Activated naive CD4-positive, alpha-beta T cell treated with anti-CD3 and anti-CD28 coated beads for 36 hours (primary cell): ENCODE data around the gene ATXN7. TPM values are rescaled to one million over a fixed set of nuclear protein-coding genes. Genes with fewer than 3 reads are reported as not detected.

ENCODE experiments used
- CTCF ChIA-PET: fragments of 350-600 bp; sonication (Branson Sonifier 250); formaldehyde crosslinking; loops from one replicate; lab custom pipeline; 2021; ENCODE audit warnings: antibody characterized with exemption; lab: Charles Lee
- DNase-seq: peaks from one replicate; pipeline ENCODE4 v3.0.0-alpha.2; 2020
- H3K27ac Mint-ChIP-seq: one replicate; pipeline ENCODE4 v1.8.0; 2021; ENCODE audit warnings: mild to moderate bottlenecking, mixed read lengths
- H3K27me3 Mint-ChIP-seq: one replicate; pipeline ENCODE4 v1.8.0; 2021; ENCODE audit warnings: low read depth, mixed read lengths
- H3K36me3 Mint-ChIP-seq: one replicate; pipeline ENCODE4 v1.8.0; 2021; ENCODE audit warnings: low read depth, mixed read lengths
- H3K4me1 Mint-ChIP-seq: one replicate; pipeline ENCODE4 v1.8.0; 2021; ENCODE audit warnings: low read depth, mixed read lengths
- H3K4me3 Mint-ChIP-seq: one replicate; pipeline ENCODE4 v1.8.0; 2021; ENCODE audit warnings: mild to moderate bottlenecking, moderate library complexity, mixed read lengths
- H3K9me3 Mint-ChIP-seq: one replicate; pipeline ENCODE4 v1.8.0; 2021; ENCODE audit warnings: mixed read lengths
- intact Hi-C: fragments of 100-400 bp; cut with micrococcal nuclease; formaldehyde crosslinking; loops from one replicate; pipeline ENCODE4 v1.15.1; 2023
- total RNA-seq, 2 experiments: library from RNA; stranded (reverse); gene quantifications; one replicate each; pipeline ENCODE4 v1.2.3, GENCODE V29; 2021

The ATXN7 gene
- total RNA-seq, 2 experiments from 2014 or later = 25.5 to 25.8 TPM

- Mint-ChIP-seq H3K9me3 (no peaks in the 10 kb centered on the region), H3K27ac (no peak overlapping the region), H3K27me3 (no peaks in the 10 kb centered on the region), H3K4me3 (no peak overlapping the region), H3K4me1 (peaks cover 32% of the 10 kb centered on the region), H3K36me3 (peaks cover 3% of the 10 kb centered on the region)
- intact Hi-C loops = no loop called here
- CTCF ChIA-PET = interaction anchor here (1.0 kb wide), 1 partner anchor 13 kb away, joined by 3 read pairs; no protein-coding TSS in a partner anchor
- no peak for DNase-seq
Observed at GRCh38 chr3:63891518-63891917, 27.9 kb downstream of the ATXN7 start.

GRCh38 chr3:63892773-63893352, 29.2 kb downstream of the ATXN7 start:
- CTCF ChIA-PET = interaction anchor here (0.6 to 1.6 kb wide), 2 partner anchors 9 to 28 kb away, joined by 3 to 5 read pairs; no protein-coding TSS in a partner anchor
- H3K4me1 Mint-ChIP-seq = peaks cover 35% of the 10 kb centered on the region
- H3K27me3 Mint-ChIP-seq = no peaks in the 10 kb centered on the region
- DNase-seq = no peak
- intact Hi-C loops = no loop called here
- no peak overlapping the region for H3K4me3 Mint-ChIP-seq
- no peak overlapping the region for H3K27ac Mint-ChIP-seq
- peaks cover 3% of the 10 kb centered on the region for H3K36me3 Mint-ChIP-seq
- no peaks in the 10 kb centered on the region for H3K9me3 Mint-ChIP-seq

GRCh38 chr3:63895422-63896189, 31.9 kb downstream of the ATXN7 start:
- CTCF ChIA-PET = no interaction called here
- intact Hi-C loops = loop anchor here (2.0 kb wide), 1 partner anchor 19 kb away; no protein-coding TSS in a partner anchor
- Mint-ChIP-seq H3K36me3 (peaks cover 20% of the 10 kb centered on the region), H3K4me1 (peaks cover 44% of the 10 kb centered on the region), H3K4me3 (no peak overlapping the region), H3K9me3 (no peaks in the 10 kb centered on the region), H3K27ac (no peak overlapping the region), H3K27me3 (no peaks in the 10 kb centered on the region)
- no peak for DNase-seq

- no peak overlapping the region for H3K4me3 Mint-ChIP-seq
- no peak for DNase-seq
- peaks cover 23% of the 10 kb centered on the region for H3K36me3 Mint-ChIP-seq
- peaks cover 2% of the 10 kb centered on the region for H3K9me3 Mint-ChIP-seq
- H3K4me1 Mint-ChIP-seq = peaks cover 45% of the 10 kb centered on the region
- no peaks in the 10 kb centered on the region for H3K27me3 Mint-ChIP-seq
- CTCF ChIA-PET = interaction anchor here (2.3 kb wide), 1 partner anchor 26 kb away, joined by 8 read pairs; no protein-coding TSS in a partner anchor
- no peak overlapping the region for H3K27ac Mint-ChIP-seq
- intact Hi-C loops = loop anchor here (2.0 kb wide), 1 partner anchor 20 kb away; no protein-coding TSS in a partner anchor
Observed at GRCh38 chr3:63896332-63897030, 32.8 kb downstream of the ATXN7 start.

- intact Hi-C loops = no loop called here
- no peak overlapping the region for H3K27ac Mint-ChIP-seq
- peaks cover 2% of the 10 kb centered on the region for H3K9me3 Mint-ChIP-seq
- no peak for DNase-seq
- peaks cover 27% of the 10 kb centered on the region for H3K36me3 Mint-ChIP-seq
- CTCF ChIA-PET = interaction anchor here (0.6 kb wide), 1 partner anchor 18 kb away, joined by 4 read pairs; no protein-coding TSS in a partner anchor
- H3K4me1 Mint-ChIP-seq = peaks cover 35% of the 10 kb centered on the region
- no peaks in the 10 kb centered on the region for H3K27me3 Mint-ChIP-seq
- H3K4me3 Mint-ChIP-seq = no peak overlapping the region
Observed at GRCh38 chr3:63900010-63900409, 36.3 kb downstream of the ATXN7 start.

GRCh38 chr3:63900459-63900858, 36.8 kb downstream of the ATXN7 start:
- no peak overlapping the region for H3K27ac Mint-ChIP-seq
- H3K27me3 Mint-ChIP-seq = no peaks in the 10 kb centered on the region
- peaks cover 31% of the 10 kb centered on the region for H3K4me1 Mint-ChIP-seq
- H3K4me3 Mint-ChIP-seq = no peak overlapping the region
- no peak for DNase-seq
- peaks cover 2% of the 10 kb centered on the region for H3K9me3 Mint-ChIP-seq
- peaks cover 27% of the 10 kb centered on the region for H3K36me3 Mint-ChIP-seq
- intact Hi-C loops = no loop called here
- CTCF ChIA-PET = interaction anchor here (0.6 kb wide), 1 partner anchor 18 kb away, joined by 4 read pairs; no protein-coding TSS in a partner anchor

GRCh38 chr3:63905731-63906620, 42.3 kb downstream of the ATXN7 start:
- Mint-ChIP-seq H3K36me3 (peaks cover 10% of the 10 kb centered on the region), H3K9me3 (peaks cover 2% of the 10 kb centered on the region), H3K27ac (no peak overlapping the region), H3K27me3 (no peaks in the 10 kb centered on the region), H3K4me1 (peaks cover 13% of the 10 kb centered on the region), H3K4me3 (no peak overlapping the region)
- no peak for DNase-seq
- intact Hi-C loops = no loop called here
- CTCF ChIA-PET = no interaction called here

GRCh38 chr3:63908081-63908736, 44.5 kb downstream of the ATXN7 start:
- Mint-ChIP-seq H3K27me3 (no peaks in the 10 kb centered on the region), H3K4me3 (no peak overlapping the region)
- intact Hi-C loops = no loop called here

GRCh38 chr3:63908776-63909175, 45.1 kb downstream of the ATXN7 start:
- CTCF ChIA-PET = no interaction called here
- intact Hi-C loops = no loop called here
- Mint-ChIP-seq H3K9me3 (no peaks in the 10 kb centered on the region), H3K4me3 (no peak overlapping the region), H3K27ac (no peak overlapping the region), H3K36me3 (peaks cover 4% of the 10 kb centered on the region), H3K4me1 (peaks cover 24% of the 10 kb centered on the region), H3K27me3 (no peaks in the 10 kb centered on the region)
- DNase-seq = no peak

More at GRCh38 chr3:63908081-63908736, 44.5 kb downstream of the ATXN7 start:
- peaks cover 19% of the 10 kb centered on the region for H3K4me1 Mint-ChIP-seq
- CTCF ChIA-PET = interaction anchor here (0.7 to 1.4 kb wide), 2 partner anchors 85 to 236 kb away, joined by 3 to 4 read pairs; no protein-coding TSS in a partner anchor
- no peak overlapping the region for H3K27ac Mint-ChIP-seq
- no peaks in the 10 kb centered on the region for H3K9me3 Mint-ChIP-seq
- H3K36me3 Mint-ChIP-seq = peaks cover 4% of the 10 kb centered on the region
- no peak for DNase-seq

GRCh38 chr3:63909431-63909830, 45.8 kb downstream of the ATXN7 start:
- Mint-ChIP-seq H3K36me3 (peaks cover 5% of the 10 kb centered on the region), H3K4me3 (no peak overlapping the region)

GRCh38 chr3:63910001-63910400, 46.3 kb downstream of the ATXN7 start:
- Mint-ChIP-seq H3K9me3 (no peaks in the 10 kb centered on the region), H3K27me3 (no peaks in the 10 kb centered on the region), H3K4me1 (peaks cover 33% of the 10 kb centered on the region), H3K36me3 (peaks cover 5% of the 10 kb centered on the region), H3K27ac (no peak overlapping the region), H3K4me3 (no peak overlapping the region)
- no peak for DNase-seq
- CTCF ChIA-PET = no interaction called here
- intact Hi-C loops = no loop called here

More at GRCh38 chr3:63909431-63909830, 45.8 kb downstream of the ATXN7 start:
- no peaks in the 10 kb centered on the region for H3K27me3 Mint-ChIP-seq
- CTCF ChIA-PET = no interaction called here
- no peak overlapping the region for H3K27ac Mint-ChIP-seq
- H3K9me3 Mint-ChIP-seq = no peaks in the 10 kb centered on the region
- peaks cover 31% of the 10 kb centered on the region for H3K4me1 Mint-ChIP-seq
- no peak for DNase-seq
- intact Hi-C loops = no loop called here
